Mesenteric fat pad (tissue), 1 donor: Measurements from ENCODE around the gene CHMP1A. TPM values are rescaled to one million over a fixed set of nuclear protein-coding genes. Genes with fewer than 3 reads are reported as not detected.
"Not testable (repeated sequence)": the region's sequence is repeated elsewhere in the genome, so short reads cannot be mapped to it uniquely, and the experiment has no call there.

Experiments used
- DNase-seq: peaks from one replicate; pipeline ENCODE4 v3.0.0-alpha.2; 2020; ENCODE audit warnings: low spot score
- long read RNA-seq: library from polyadenylated mRNA; unstranded; transcript quantifications from one replicate; pipeline ENCODE4 v2.0.0, GENCODE V29; 2020
- total RNA-seq: library from RNA; stranded (reverse); fragmentation: NEBNext Ultra II Directional; extraction: Animal tissue kit (Norgen Biotek cat#: 25700); gene quantifications from one replicate; pipeline ENCODE4 v1.2.1, GENCODE V29; 2021
- donor health status: DM: yes; HTN: yes; CAD: no.

Gene CHMP1A
- total RNA-seq: 64.3 TPM
- long read RNA-seq, transcript CHMP1A-202 (6 exons, 2,295 nt): major isoform, 21 of 409 reads
- long read RNA-seq, transcript CHMP1A-204 (2 exons, 2,007 nt): minor isoform, 6 of 409 reads
- long read RNA-seq, partial matches to known transcripts: 2 of 409 reads
- long read RNA-seq, other reads (novel, unspliced or antisense): 377 of 409 reads

DNA sequence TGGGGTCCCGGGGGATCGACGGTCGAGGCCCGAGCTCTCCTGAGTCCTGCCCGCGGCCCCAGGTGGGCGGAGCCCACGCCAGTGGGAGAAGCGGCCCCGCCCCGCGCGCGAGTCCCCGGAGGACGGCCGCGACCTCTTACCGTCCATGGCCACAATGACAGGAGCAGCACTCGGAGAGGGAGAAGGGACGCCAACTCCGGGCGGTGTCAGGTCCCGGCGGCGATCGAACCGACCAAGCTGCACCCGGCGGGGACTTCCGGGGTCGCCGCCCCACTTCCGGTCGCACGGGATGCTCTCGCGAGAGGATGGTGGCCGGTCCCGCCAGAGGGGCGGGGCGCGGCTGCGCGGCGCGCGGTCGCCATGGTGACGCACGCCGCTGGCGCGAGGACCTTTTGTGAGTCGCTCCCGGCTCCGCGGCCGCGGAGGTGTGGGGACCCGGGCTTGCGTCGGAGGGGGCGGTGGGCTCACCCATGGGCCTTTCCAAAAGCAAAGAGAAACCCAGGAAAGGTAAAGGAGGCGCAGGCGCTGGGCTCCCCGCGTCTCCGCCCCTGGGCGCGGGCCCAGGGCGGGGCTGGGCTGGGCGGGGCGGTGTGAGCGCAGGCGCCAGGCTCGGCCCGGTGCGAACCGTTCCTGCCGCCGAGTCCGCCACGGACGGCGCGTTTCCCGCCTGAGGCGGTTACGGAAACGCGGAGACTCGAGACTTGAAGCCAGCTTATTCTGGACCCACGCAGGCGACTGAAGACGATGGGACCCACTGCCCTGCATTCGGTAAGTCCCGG is at the start of gene CHMP1A, which contains the start of gene SPATA33:
Gene CHMP1A, minus strand, starts transcription at position 267 of the 779 bp plus-strand sequence. Its CDS starts 120 bp downstream, at position 147.
Gene SPATA33, plus strand, starts transcription at position 395 of the 779 bp plus-strand sequence. Its CDS starts 76 bp downstream, at position 471.
- DNase-seq: peak; percentile 97

DNA sequence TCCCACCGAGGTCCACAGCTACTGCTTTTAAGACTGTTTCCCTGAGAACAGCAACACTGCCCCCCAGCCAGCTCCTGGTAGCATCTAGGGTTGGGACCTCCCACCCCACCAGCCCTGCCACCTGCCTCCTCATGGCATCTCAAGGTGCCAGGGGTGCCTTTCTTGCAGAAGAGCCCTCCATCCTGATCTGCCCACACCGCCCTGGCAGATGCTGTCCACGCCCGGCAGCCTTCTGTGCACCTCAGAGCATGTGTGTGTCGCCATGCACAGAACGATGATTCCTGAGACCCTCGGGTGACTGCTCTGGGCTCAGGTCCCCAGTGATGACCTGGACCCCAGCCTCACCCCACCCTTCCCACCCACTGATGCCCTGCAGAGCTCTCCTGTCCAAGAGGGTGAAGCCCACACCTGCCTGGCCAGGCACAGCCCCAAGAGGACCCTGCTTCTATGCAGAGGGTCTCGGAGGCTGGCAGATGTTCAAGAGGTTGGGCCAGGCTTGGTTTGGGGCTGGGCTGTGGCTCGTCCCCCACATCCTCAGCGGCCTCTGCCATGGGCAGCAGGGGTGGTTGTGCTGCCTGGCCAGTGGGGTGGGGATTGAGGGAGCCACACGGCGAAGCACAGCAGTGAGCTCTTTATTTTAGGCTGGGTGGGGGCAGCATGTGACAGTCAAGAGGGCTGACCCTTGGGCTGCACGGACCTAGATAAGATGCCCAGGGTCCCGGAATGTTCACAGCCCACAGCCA is 49.2 kb upstream of the CHMP1A start:
- no peak for DNase-seq

- no peak for DNase-seq
These were observed 47.5 kb upstream of the CHMP1A start for GRCh38 chr16:89705006-89705405.

GRCh38 chr16:89704281-89704680 is 46.8 kb upstream of the CHMP1A start:
- no peak for DNase-seq

- peak; percentile 95 for DNase-seq
These were observed 44.2 kb upstream of the CHMP1A start, which contains the start of gene SPATA2L for GRCh38 chr16:89701425-89702406. SPATA2L (minus strand) TSS chr16:89701705; CDS start chr16:89701232, 473 bp downstream.

DNA sequence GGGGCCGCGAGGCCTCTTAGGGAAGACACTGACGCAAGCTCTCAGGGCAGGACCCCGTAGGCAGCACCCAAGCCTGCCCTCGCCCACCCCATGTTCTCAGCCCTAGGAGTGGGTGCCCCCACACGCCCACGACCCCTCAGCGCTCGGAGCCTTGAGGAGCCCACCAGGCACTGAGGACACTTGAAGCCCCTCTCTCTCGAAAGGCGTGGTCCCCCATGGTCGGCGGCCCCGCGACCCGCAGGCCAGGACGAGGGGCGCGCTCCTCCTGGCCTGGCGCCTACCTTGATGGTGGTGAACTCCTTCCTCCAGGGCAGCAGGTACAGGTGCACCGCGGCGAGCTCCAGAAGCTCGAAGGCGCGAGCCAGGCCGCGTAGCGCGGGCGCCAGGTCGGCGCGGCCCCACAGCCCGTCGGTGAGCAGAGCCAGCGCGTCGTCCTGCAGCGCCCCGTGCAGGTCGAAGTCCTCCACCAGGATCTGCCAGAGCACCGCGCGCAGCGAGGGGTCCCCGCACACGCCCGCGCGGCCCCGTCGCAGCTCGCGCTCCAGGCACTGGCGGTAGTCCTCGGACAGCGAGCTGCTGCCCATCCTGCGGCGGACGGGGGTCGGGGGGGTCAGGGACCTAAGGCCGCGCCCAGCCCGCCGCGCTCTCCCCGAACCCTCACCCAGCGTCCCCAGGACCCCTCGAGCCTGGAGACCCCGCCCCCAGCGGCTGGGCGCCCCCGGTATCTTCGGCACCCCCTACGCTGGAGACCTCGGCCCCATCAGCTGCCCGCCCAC is 43.3 kb upstream of the CHMP1A start:
- DNase-seq: no peak

DNA sequence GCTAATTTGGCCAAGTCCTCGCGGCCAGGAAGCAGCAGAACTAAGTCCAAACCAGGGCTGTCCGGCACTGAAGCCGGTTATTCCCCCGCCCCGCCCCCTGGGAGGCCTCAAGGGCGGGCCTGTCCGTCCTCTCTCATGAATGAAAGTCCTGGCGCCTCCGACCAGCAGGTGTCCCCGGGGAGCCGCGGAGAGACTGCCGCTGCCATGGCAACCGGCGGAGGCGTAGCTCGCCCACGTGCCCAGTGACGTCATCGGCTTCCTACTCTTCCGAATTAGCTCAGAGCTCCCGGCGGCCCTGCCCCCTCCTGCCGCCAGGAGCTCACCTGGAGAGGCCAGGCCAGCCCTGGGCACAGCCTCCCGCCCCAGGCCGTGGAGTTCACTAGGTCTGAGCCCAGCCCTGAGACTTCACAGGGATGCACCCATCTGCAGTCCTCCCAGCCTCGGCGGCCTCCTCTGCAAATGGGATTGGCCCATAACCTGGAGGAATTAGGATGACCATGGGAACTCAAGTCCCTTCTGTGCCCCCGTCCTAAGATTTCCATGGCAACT is 42.7 kb upstream of the CHMP1A start:
- DNase-seq: peak; percentile 100

GRCh38 chr16:89699629-89700099 is 42.2 kb upstream of the CHMP1A start:
- not testable (repeated sequence) for DNase-seq

GRCh38 chr16:89698717-89699116 is 41.2 kb upstream of the CHMP1A start:
- DNase-seq: not testable (repeated sequence)

GRCh38 chr16:89697616-89698331 is 40.3 kb upstream of the CHMP1A start:
- DNase-seq: no peak

GRCh38 chr16:89697161-89697615 is 39.7 kb upstream of the CHMP1A start:
- no peak for DNase-seq

DNA sequence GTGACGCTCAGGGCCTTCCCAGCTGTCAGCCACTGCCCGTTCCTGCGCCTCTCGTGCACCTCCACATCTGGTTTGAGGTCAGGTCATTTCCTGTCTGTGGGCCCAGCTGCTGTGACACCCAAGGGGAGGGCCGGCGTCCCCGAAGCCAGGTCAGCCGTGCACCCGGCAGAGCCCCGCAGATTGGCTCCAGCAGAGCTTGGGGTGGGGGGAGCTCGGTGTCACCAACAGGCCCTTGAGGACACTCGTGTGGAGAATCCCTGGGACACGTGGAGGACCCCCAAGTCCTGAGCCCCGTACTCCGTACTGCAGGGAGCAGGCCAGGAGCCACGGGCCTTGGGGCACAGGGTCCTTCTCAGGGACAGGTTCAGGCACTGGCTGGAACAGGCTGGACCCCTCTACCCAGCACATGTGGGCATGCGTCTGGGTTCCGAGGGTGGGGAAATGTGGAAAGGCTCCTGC is 39.2 kb upstream of the CHMP1A start:
- no peak for DNase-seq

DNA sequence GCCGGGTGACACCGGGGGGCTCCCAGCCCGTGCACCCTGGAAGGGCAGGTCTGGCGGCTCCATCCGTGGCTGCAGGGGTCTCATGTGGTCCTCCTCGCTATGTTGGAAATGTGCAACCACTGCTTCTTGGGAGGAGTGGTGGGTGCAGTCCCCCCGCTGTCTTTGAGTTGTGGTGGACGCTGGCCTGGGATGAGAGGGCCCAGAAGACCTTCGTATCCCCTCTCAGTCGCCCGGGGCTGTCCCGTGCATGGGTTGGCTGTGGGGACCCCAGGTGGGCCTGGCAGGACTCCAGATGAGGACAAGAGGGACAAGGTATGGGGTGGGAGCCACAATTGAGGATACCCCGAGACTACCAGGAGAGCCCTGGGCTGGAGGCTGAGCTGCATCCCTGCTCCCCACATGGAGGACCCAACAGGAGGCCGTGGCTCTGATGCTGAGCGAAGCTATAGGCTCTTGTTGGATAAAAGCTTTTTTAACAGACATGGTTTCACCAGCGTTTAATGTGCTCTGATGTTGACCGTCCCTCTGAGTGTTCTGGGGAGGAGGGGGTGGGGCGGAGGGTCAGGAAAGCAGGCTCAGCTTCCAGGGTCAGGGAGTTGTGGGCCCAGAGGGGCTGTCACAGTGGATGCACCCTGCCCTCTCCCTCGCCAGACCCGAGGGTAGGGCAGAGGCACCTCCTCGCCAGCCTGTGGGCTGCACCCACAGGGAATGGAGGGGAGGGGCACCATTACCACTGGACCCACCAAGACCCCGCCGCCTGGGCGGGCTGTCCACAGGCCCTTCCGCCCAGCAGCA is 38.6 kb upstream of the CHMP1A start:
- no peak for DNase-seq

DNA sequence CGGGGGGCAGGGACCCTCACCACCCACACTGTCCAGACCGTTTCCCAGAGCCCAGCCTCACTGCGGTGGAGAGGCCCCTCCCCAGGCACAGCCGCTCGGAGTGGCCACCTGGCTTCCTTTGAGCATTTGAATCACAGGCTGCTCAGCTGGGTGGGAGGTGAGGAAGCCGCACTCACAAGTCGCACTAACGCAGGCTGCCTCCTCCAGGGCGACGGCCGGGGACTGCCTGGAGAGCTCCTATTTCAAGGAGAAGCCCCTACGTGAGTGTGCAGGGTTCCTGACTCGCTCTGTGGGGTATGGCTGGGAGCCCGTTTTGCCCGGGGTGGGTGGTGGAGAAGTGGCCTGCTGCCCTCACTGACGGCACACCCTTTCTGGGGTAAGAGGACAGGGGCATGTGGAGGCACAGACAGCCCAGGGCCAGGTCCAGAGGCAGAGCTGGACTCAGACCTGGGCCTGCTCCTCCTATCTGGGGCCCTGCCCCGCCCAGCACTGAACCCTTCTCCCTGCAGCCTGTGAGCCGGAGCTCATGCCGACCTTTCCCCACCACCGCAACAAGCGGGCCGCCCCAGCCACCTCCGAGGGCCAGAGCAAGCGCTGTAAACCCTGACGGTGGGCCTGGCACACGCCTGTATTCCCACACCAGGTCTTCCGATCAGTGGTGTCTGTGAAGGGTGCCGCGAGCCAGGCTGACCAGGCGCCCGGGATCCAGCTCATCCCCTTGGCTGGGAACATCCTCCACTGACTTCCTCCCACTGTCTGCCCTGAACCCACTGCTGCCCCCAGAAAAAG is 37.8 kb upstream of the CHMP1A start:
- no peak for DNase-seq

DNA sequence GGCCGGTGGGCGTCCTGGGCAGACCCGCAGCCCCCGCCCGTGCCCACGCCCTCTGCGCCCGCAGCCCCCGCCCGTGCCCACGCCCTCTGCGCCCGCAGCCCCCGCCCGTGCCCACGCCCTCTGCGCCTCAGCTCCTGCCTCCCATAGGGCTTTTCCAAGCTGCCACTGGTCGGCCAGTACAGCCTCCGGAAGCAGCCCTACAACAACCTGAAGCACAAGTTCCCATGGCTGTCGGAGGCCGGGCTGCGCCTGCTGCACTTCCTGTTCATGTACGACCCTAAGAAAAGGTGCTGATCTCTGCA is 37.2 kb upstream of the CHMP1A start:
- not testable (repeated sequence) for DNase-seq

- no peak for DNase-seq
These were observed 36.6 kb upstream of the CHMP1A start for GRCh38 chr16:89693931-89694783.
